HG02938 (cell line): ENCODE measurements around the gene TNS3.

Source experiments
- ATAC-seq: cut with Tn5 transposase; IDR thresholded peaks from one replicate; pipeline ENCODE4 v1.9.1; 2021; ENCODE audit warnings: mild to moderate bottlenecking, moderate library complexity; ENCODE audit not compliant: unreplicated experiment

TNS3 gene

DNA sequence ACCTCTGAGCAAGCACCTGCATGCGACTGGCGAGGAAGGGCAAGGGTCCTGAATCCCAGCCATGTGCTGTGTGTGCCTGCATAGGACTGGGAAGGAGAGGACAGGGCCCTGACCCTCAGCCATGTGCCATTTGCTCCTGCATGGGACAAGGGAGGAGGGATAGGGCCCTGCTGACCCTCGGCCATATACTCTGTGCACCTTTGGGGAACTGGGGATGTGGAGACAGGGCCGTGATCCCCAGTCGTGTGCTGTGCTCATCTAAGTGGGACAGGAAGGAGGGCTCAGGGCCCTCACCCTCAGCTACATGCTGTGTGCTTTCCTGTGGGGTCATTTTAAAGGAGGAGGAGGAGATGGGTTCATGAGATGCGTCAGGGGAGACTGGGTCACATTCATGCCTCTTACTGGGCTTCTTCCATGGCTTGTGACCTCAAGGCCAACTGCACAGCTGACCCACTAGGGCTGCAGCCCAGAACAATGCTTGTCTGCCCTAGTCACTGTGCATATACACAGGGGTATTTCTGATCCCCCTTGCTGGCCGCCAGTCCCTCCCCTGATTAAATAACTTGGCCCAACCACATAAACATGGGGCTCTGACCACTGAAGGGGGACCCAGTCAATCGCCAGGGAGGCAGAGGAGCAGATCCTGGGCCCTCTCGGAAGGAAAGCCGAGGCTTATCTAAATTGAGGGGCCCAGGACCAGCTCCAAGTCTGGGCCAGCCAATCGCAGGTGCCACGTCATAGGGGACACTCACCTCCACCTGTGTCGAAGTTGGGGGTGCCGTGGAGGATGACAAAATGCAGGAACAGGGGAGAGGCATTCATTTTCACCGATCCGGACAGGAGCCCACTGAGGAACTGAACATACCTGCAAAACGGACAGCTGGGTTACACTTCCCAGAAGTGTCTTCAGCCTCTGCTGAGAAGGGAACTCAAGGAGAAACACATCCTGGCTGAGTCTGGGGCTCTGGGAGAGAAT is 167.3 kb downstream of the TNS3 start:
- ATAC-seq, result no peak

DNA sequence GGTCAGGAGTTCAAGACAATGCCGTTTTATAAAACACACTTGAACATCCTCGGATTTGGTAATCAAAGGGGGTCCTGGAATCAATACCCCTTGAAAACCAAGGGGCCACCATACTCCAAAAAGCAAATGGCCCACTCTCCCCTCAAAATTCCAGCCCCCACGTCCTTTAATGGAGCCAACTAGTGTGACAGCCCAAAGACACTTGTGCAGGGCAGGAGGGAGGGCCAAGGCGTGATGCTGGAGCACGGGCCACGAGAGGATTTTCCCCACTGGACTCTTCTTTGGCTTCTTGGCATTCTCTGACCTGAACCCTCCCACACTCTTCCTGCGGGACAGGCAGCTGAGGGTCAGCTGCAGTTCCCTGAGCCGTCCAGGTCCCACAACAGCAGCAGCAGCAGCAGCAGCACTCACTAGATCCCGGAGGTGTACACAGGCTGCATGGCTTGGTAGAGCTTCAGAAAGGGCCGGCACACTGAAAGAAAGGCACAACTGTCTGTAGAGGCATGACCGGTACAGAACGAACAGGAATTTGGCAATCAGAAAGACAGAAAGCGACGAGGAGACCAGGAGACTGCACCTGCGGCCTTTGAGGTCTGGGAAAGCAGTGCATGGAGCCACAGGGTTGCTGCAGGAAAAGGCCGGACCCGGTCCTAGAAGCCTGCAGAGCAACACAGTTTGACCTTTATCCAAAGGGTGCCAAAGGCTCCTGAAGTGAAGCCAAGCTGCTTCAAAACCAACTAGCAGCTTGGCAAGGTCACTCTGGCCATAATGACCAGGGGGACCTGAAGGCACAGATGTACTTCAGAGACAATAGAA is 168.2 kb downstream of the TNS3 start:
- no peak for ATAC-seq

DNA sequence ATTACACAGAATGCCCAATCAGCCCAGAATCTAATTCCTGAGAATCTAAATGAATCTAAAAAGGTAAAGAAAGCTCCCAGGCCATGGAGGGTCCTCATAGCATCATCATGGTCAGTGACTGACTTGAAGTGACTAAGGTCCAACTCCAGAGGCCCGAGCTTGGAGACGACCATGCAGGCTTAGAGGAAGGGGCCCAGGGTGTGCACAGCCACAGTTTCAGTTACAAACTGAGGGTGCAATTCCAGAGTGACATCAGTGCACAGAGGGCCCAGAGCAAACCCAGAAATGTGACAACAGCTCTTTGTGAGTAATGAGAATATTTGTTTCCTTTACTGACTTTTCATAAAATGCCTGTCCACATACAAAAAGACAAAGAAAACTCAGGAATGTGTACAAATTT is 170.0 kb downstream of the TNS3 start:
- ATAC-seq, result no peak

DNA sequence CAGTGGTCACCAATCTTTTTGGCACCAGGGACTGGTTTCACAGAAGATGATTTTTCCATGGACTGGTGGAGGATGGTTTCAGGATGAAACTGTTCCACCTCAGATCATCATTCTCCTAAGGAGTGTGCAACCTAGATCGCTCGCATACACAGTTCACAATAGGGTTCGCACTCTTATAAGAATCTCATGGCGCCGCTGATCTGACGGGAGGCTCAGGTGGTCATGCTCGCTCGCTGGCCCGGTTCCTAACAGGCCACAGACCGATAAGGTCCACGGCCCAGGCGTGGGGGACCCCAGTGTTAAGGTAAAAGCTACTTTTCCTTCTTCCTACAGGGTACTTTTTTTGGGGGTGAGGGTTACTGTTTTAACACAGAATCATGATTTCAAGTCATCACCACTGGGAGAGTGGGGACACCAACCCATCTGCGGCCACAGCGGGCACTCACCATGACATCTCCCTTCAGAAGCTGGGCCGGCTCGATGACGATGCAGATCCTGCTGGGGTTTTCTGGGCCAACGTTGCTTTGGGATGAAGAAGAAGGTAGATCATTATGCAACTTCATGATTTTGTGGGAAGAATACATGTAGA is 170.5 kb downstream of the TNS3 start:
- ATAC-seq, result no peak

GRCh38 chr7:47408675-47409074 is 173.2 kb downstream of the TNS3 start:
- no peak for ATAC-seq

- no peak for ATAC-seq
Observed at GRCh38 chr7:47407821-47408674, 173.9 kb downstream of the TNS3 start.

- ATAC-seq, result no peak
Observed at GRCh38 chr7:47407136-47407535, 174.8 kb downstream of the TNS3 start.

GRCh38 chr7:47406801-47407129 is 175.1 kb downstream of the TNS3 start:
- ATAC-seq, result no peak

DNA sequence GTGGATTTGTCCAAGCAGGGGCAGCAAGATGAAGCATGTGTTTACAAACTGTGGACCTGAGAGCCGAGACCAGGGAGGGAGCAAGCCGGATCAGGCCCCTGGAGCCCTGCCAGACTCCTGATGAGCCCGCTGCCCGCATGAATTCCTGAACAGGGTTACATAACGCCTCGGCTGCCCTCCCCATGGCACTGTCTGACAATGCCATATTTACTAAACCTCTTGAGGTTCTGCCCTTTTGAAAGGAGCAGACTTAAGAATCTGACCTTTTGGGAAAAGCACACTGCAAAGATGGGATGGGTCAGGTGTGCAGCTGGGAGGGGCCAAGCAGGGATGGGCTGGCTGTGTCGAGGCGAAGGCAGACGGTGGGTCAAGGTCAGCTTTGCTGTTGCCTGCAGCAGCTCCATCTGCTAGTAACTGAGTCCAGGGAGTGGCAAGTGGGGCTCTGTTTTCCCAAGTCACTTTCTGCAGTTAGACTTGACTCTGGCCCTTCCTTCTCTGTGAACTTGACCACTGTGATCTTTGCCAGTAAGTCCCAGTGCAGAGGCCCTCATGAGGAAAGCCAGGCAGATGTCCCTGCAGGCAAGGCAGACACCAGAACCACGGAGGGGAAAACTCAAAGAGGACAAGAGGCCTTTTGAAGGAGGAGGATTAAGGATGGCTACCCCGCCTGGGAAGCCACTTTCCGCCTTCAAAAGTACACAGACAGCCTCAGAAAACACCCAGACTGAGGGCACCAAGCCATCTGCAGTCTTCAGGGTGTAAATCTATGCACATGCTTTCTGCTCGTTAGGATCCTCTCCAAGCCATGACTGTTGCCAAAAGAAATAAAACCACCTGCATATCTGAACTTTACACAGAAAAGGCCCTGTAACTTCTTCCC is 175.8 kb downstream of the TNS3 start:
- no peak for ATAC-seq

GRCh38 chr7:47405286-47405904 is 176.5 kb downstream of the TNS3 start:
- no peak for ATAC-seq

DNA sequence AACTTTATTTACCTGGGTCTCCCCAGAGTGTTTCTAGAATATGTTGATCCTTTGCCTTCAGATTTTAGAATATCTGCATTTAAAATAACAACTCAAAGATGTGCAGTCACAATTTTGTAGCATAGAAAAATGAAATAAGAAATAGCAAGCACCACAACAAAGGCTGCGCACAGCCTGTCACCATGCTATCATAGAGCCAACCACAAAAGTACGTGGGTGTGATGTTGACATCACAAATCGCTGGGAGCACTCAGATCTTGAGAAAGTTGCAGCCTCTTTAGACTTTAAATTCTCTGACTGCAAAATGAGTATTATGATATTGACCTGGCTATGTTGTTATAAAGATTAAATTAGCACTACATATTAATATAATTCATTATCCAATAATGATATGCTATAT is 177.9 kb downstream of the TNS3 start:
- ATAC-seq, result no peak

DNA sequence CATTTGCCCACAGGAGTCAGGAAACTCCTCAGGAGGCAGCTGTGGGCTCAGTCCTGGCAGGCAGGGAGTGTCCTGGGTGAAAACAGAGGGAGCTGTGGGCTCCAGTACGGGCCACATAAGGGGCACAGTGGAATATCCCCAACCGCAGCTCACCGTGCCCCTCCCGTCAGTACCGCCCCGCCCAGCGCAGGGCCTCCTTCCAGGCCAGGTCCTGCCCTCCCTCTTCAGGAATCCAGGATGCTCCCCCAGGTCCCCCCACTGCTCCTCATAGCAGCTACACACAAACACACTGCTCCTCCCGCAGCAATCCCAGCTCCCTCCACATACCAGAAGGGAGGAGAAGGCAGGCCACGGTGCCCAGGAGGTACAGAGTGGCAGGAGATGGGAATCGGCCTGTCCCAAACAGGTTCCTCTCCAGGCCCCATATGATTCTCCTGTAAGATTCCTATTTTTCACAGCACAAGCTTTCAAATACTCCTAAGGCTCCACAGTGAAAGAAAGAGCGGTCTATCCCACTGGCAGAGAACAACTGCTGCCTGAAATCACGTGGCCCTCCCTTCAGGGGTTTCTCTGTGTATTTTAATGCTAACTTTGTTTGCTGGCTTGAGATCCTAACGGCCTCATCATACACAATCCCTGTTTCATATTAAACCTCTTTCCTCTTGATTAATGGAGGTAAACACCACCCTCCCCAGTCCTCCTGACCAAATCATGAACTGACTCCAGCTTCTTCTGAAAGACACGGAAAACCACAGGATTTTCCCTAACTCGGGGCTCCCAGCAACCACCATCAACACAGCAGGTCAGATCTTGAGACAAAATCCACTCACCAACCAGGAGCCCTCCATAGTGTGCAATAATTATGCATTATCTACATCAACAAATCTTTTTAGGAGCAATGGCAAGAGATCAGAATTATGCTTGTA is 178.7 kb downstream of the TNS3 start:
- ATAC-seq, result no peak

- ATAC-seq, result no peak
Observed at GRCh38 chr7:47401611-47402570, 180.0 kb downstream of the TNS3 start.

DNA sequence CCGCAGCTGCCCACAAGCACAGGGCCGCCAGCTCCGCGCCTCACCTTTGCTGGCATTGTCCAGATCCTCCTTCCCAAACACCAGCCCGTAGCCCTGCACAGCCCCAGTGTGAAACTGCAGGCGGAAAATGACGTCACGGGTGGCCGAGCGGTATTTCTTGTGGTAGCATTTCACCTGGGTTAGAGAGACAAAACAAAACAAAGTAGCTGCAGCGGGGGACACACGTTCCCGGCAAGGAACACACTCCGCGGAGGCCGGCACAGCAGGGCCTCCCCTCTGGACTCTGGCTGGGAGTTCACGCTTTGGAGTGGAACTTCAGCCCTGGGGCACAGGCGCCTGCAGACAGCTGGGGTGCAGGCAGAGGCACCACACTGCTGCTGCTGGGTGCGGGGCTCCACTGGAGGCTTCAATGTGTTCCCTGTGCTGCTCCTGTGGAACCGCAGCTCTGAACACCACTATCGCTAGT is 181.1 kb downstream of the TNS3 start:
- ATAC-seq, result no peak

DNA sequence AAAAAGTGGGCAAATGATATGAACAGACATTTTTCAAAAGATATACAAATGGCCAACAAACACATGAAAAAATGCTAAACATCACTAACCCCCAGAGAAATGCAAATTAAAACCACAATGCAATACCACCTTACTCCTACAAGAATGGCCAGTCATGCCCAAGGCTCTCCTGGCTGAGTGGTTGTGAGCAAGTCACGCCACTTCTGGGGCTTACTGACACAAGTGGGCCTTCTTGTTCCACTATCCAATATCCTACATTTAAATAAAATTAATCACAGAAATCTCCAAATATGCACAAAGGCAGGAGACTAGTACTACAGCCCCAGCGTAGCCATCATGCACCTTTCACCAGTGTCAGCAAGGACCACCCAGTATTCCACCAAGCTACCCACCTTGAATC is 181.9 kb downstream of the TNS3 start:
- no peak for ATAC-seq

GRCh38 chr7:47394751-47395252 is 187.1 kb downstream of the TNS3 start:
- ATAC-seq, result no peak

DNA sequence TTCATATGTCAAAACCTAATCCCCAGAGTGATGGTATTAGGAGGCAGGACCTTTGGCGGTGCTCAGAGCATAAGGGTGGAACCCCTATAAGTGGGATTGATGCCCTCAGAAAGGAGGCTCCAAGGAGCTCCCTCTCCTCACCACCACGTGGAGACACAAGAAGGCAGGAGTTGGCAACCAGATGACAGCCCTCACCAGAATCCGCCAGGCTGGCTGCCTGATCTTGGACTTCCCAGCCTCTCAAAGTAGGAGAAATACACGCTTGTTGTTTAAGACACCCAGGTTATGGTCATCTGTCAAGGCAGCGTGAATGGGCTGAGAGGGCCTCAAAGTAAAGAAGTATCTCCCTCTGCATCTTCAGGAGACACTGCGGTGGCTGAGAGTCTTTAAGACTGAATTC is 187.7 kb downstream of the TNS3 start:
- ATAC-seq, result no peak
